IPS-20b (cell line): ENCODE data around the gene SLC27A2.
"Not testable (repeated sequence)": the region's sequence is repeated elsewhere in the genome, so short reads cannot be mapped to it uniquely, and the experiment has no call there.

Experiments used
- H3K27ac ChIP-seq: one replicate; pipeline ENCODE4 v1.5.1; 2013; ENCODE audit warnings: low read length
- H3K27me3 ChIP-seq: 2 replicates; pipeline ENCODE4 v1.6.1; 2013; ENCODE audit warnings: mild to moderate bottlenecking, low read length, inconsistent platforms; ENCODE audit not compliant: insufficient read depth
- H3K36me3 ChIP-seq: 2 replicates; pipeline ENCODE4 v1.6.1; 2013; ENCODE audit warnings: low read depth, mild to moderate bottlenecking, inconsistent platforms, low read length, moderate library complexity; ENCODE audit not compliant: insufficient read depth
- H3K4me1 ChIP-seq: 2 replicates; pipeline ENCODE4 v1.6.1; 2013; ENCODE audit warnings: mild to moderate bottlenecking, control low read depth, inconsistent platforms, low read length, moderate library complexity; ENCODE audit not compliant: insufficient read depth
- H3K4me3 ChIP-seq: 2 replicates; pipeline ENCODE4 v1.5.1; 2013; ENCODE audit warnings: mild to moderate bottlenecking, low read length, inconsistent platforms
- H3K9ac ChIP-seq: 2 replicates; pipeline ENCODE4 v1.6.1; 2013; ENCODE audit warnings: low read depth, mild to moderate bottlenecking, inconsistent platforms, low read length, moderate library complexity
- H3K9me3 ChIP-seq: 2 replicates; pipeline ENCODE4 v1.6.1; 2013; ENCODE audit warnings: mild to moderate bottlenecking, low read depth, low read length, inconsistent platforms; ENCODE audit not compliant: insufficient read depth

SLC27A2 gene

GRCh38 chr15:50183112-50183794, 1.3 kb downstream of the SLC27A2 start:
- no peaks in the 10 kb centered on the region for H3K36me3 ChIP-seq
- peak overlapping the region; percentile 42; the same call in 1 of the 2 replicates for H3K9ac ChIP-seq
- peak overlapping the region; percentile 78 for H3K4me3 ChIP-seq
- H3K27ac ChIP-seq: no peak overlapping the region
- peaks cover 9% of the 10 kb centered on the region; the same call in 1 of the 2 replicates for H3K4me1 ChIP-seq
- H3K9me3 ChIP-seq: no peaks in the 10 kb centered on the region
- peaks cover 50% of the 10 kb centered on the region for H3K27me3 ChIP-seq

GRCh38 chr15:50184863-50185504, 3.0 kb downstream of the SLC27A2 start:
- Histone ChIP-seq H3K4me1 (peaks cover 9% of the 10 kb centered on the region; the same call in 1 of the 2 replicates), H3K4me3 (no peak overlapping the region)

GRCh38 chr15:50186090-50186489, 4.1 kb downstream of the SLC27A2 start:
- peaks cover 9% of the 10 kb centered on the region; the same call in 1 of the 2 replicates for H3K4me1 ChIP-seq
- H3K4me3 ChIP-seq: no peak overlapping the region
- H3K27me3 ChIP-seq: peaks cover 33% of the 10 kb centered on the region
- no peak overlapping the region for H3K9ac ChIP-seq
- H3K9me3 ChIP-seq: no peaks in the 10 kb centered on the region
- H3K36me3 ChIP-seq: no peaks in the 10 kb centered on the region
- H3K27ac ChIP-seq: no peak overlapping the region

More at GRCh38 chr15:50184863-50185504, 3.0 kb downstream of the SLC27A2 start:
- H3K9ac ChIP-seq: no peak overlapping the region
- H3K27ac ChIP-seq: no peak overlapping the region
- H3K36me3 ChIP-seq: no peaks in the 10 kb centered on the region
- H3K27me3 ChIP-seq: peaks cover 44% of the 10 kb centered on the region
- no peaks in the 10 kb centered on the region for H3K9me3 ChIP-seq

DNA sequence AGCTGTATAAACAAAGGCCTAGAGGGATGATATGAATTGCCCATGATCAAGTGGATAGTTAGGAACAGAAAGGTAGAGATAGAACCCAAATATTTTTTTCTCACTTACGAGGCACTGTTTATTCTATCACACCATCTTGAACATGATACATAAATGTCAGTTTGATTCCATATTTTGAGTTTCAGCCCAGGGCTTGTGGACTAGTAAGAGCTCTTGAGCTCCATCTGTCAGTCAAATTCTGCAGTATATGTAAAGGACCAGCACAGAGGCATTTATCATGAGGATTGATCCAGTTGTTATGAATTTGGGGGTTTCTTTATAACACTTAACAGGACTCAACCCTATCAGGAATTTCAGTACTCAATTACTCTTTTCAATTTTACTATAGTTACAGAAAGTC, 4.8 kb downstream of the SLC27A2 start:
- Histone ChIP-seq H3K9ac (no peak overlapping the region), H3K4me1 (peaks cover 4% of the 10 kb centered on the region; the same call in 1 of the 2 replicates), H3K4me3 (no peak overlapping the region), H3K27me3 (peaks cover 26% of the 10 kb centered on the region), H3K36me3 (no peaks in the 10 kb centered on the region), H3K9me3 (no peaks in the 10 kb centered on the region), H3K27ac (no peak overlapping the region)

DNA sequence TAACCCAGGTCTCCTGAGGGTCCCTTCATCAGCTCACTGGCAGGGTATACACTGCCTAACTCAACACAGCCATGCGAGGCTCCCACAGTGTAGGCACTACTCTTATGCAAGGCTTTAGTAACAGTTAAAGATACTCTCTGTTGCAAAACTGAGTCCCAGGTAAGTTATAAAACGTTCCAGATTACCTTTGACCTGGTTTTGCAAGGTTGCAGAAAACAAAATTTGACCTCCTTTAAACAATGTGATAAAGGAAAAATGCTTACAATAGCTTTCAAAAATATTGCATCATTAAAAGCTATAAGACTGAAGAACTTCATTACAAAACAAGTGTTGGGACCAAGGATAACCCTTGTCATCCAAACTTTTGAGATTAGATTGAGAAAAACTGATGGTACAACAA, 5.5 kb downstream of the SLC27A2 start:
- Histone ChIP-seq H3K4me3 (no peak overlapping the region), H3K4me1 (peaks cover 4% of the 10 kb centered on the region; the same call in 1 of the 2 replicates), H3K27me3 (peaks cover 18% of the 10 kb centered on the region), H3K36me3 (no peaks in the 10 kb centered on the region), H3K9ac (peak overlapping the region; percentile 35; the same call in 1 of the 2 replicates), H3K9me3 (no peaks in the 10 kb centered on the region), H3K27ac (no peak overlapping the region)

GRCh38 chr15:50187997-50188396, 6.0 kb downstream of the SLC27A2 start:
- Histone ChIP-seq H3K4me1 (peaks cover 3% of the 10 kb centered on the region; the same call in 1 of the 2 replicates), H3K27ac (no peak overlapping the region), H3K9me3 (no peaks in the 10 kb centered on the region), H3K4me3 (no peak overlapping the region), H3K9ac (peak overlapping the region; percentile 35; the same call in 1 of the 2 replicates), H3K27me3 (peaks cover 14% of the 10 kb centered on the region), H3K36me3 (no peaks in the 10 kb centered on the region)

GRCh38 chr15:50188793-50189192, 6.8 kb downstream of the SLC27A2 start:
- not testable (repeated sequence) for H3K4me1 ChIP-seq, H3K9ac ChIP-seq, H3K27ac ChIP-seq, H3K9me3 ChIP-seq, H3K4me3 ChIP-seq, H3K27me3 ChIP-seq, H3K36me3 ChIP-seq

DNA sequence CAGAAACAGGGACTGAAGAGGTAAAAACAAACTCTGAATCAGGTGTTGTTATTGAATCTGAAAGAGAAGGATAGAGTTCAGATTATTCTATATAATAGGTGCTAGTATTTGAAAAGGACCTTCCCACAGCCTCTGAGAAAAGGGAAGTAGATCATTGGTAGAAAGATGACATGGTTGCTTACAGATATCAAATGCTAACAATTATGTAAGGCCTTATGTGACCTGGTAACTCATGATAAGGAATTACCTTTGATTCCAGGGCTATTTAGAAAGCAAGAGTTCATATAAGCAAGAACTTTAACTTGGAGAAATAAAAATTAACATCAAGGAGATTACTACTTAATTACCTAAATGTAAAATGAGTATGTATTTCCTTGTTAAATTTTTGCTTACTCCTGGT, 7.6 kb downstream of the SLC27A2 start:
- Histone ChIP-seq H3K4me1 (no peaks in the 10 kb centered on the region), H3K9me3 (no peaks in the 10 kb centered on the region), H3K9ac (no peak overlapping the region), H3K27ac (no peak overlapping the region), H3K4me3 (no peak overlapping the region), H3K27me3 (no peaks in the 10 kb centered on the region), H3K36me3 (no peaks in the 10 kb centered on the region)

- H3K27me3 ChIP-seq: no peaks in the 10 kb centered on the region
- no peak overlapping the region for H3K27ac ChIP-seq
- H3K36me3 ChIP-seq: no peaks in the 10 kb centered on the region
- H3K4me1 ChIP-seq: no peaks in the 10 kb centered on the region
- H3K9ac ChIP-seq: no peak overlapping the region
- no peak overlapping the region for H3K4me3 ChIP-seq
- H3K9me3 ChIP-seq: no peaks in the 10 kb centered on the region
These were observed 8.2 kb downstream of the SLC27A2 start for GRCh38 chr15:50190166-50190570.

GRCh38 chr15:50190723-50191122, 8.7 kb downstream of the SLC27A2 start:
- Histone ChIP-seq H3K27me3 (no peaks in the 10 kb centered on the region), H3K4me3 (no peak overlapping the region), H3K27ac (no peak overlapping the region), H3K9me3 (no peaks in the 10 kb centered on the region), H3K4me1 (no peaks in the 10 kb centered on the region), H3K36me3 (no peaks in the 10 kb centered on the region), H3K9ac (no peak overlapping the region)

- H3K27me3 ChIP-seq: no peaks in the 10 kb centered on the region
- no peak overlapping the region for H3K27ac ChIP-seq
- H3K9me3 ChIP-seq: no peaks in the 10 kb centered on the region
- no peak overlapping the region for H3K9ac ChIP-seq
- no peak overlapping the region for H3K4me3 ChIP-seq
- no peaks in the 10 kb centered on the region for H3K36me3 ChIP-seq
- H3K4me1 ChIP-seq: no peaks in the 10 kb centered on the region
These were observed 10.2 kb downstream of the SLC27A2 start for GRCh38 chr15:50192164-50192563.
